Choroid plexus epithelial cell (primary cell): ENCODE results near the gene KRTAP9-6.

Source experiments
- DNase-seq: peaks from one replicate; pipeline ENCODE4 v3.0.0-alpha.2; 2010; ENCODE audit warnings: low read depth
- H3K4me3 ChIP-seq: 2 replicates; pipeline ENCODE4 v1.5.1; 2011; ENCODE audit warnings: low read depth, mild to moderate bottlenecking, control low read depth, low read length, moderate library complexity
- TF ChIP-seq, protein P1 (sequence below): conservative IDR thresholded peaks from 2 replicates; pipeline ENCODE4 v1.5.1; 2011; ENCODE audit warnings: low read depth, mild to moderate bottlenecking, control low read depth, inconsistent platforms, low read length, moderate library complexity

The KRTAP9-6 gene

GRCh38 chr17:41294016-41294415 is 28.8 kb downstream of the KRTAP9-6 start:
- TF ChIP-seq, protein P1, sequence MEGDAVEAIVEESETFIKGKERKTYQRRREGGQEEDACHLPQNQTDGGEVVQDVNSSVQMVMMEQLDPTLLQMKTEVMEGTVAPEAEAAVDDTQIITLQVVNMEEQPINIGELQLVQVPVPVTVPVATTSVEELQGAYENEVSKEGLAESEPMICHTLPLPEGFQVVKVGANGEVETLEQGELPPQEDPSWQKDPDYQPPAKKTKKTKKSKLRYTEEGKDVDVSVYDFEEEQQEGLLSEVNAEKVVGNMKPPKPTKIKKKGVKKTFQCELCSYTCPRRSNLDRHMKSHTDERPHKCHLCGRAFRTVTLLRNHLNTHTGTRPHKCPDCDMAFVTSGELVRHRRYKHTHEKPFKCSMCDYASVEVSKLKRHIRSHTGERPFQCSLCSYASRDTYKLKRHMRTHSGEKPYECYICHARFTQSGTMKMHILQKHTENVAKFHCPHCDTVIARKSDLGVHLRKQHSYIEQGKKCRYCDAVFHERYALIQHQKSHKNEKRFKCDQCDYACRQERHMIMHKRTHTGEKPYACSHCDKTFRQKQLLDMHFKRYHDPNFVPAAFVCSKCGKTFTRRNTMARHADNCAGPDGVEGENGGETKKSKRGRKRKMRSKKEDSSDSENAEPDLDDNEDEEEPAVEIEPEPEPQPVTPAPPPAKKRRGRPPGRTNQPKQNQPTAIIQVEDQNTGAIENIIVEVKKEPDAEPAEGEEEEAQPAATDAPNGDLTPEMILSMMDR: no peak

GRCh38 chr17:41296846-41297245 is 31.7 kb downstream of the KRTAP9-6 start:
- no peak for DNase-seq
- TF ChIP-seq, protein P1: no peak
- H3K4me3 ChIP-seq: no peak overlapping the region

More at GRCh38 chr17:41294016-41294415, 28.8 kb downstream of the KRTAP9-6 start:
- no peak for DNase-seq
- H3K4me3 ChIP-seq: no peak overlapping the region

- TF ChIP-seq, protein P1: no peak
- H3K4me3 ChIP-seq: no peak overlapping the region
- DNase-seq: no peak
Measured at GRCh38 chr17:41298458-41299135, 33.4 kb downstream of the KRTAP9-6 start.

- TF ChIP-seq, protein P1: no peak
- DNase-seq: no peak
- no peak overlapping the region for H3K4me3 ChIP-seq
Measured at GRCh38 chr17:41301204-41301790, 36.1 kb downstream of the KRTAP9-6 start.

DNA sequence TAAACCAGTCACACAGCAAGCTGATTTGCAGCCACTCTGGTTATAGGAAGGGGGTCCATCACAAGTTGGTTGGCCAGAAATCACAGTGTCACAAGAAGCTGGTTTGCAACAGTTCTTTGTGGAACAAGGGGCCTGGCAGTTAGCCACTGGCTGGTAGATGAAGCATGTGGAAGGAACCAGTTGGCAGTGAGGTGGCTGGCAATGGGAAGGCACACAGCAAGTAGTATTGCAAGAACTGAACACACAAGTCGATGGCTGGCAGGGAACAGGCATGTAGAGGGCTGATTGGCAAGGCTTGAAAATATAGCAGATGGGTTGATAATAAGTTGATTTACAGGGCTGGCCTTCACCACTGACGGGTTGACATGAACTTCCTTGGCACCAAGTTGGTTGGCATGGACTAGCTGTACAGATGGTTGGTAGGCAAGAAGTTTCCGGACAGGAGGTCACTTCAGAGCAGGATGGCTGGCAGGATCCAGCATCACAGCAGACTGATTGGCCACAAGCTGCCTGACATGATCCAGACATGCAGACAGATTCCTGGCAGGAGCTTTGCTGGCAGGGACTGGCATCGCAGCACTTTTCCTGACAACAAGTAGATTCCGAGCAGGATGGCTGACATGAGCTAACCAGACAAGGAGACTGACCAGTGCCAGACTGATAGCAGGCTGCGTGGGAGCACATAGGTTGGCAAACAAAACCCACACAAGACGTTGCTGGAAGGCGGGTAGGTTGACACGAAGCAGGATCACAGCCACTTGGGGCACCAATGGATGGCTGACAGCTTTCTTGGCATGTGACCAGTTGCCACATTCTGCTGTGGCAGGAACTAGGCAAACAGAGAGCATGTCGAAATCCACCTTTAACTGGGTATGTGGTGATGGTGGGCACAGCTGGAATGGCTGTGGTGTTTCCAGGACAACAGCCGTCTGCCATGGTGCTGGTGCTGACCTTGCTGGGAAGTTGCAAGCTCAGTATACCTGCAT is 37.0 kb downstream of the KRTAP9-6 start, which contains the start of gene KRTAP29-1:
TSS of gene KRTAP29-1 (minus strand) at position 936 of the 986 bp plus-strand sequence. CDS start at position 936, 0 bp downstream.
- no peak for DNase-seq
- no peak within 1 kb of the TSS for H3K4me3 ChIP-seq
- TF ChIP-seq, protein P1: no peak

DNA sequence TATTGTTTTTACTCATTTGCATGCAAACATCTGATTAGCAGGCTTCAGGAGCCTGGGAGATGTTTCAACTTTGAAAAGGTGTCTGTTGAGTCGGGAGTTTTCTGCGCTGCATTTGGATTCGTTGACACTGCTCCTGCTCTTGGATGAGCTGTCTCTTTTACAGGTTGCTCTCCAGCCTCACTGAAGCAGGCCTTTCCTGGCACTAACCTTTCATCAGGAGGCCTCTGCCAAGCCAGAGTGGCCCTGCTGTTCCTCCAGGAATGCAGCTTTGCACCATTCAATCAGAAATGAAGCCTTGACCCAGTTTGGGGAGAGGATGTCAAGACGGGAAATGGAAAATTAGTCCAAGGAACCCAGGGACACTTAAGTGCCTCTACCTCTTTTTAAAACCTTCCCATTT is 37.8 kb downstream of the KRTAP9-6 start:
- no peak overlapping the region for H3K4me3 ChIP-seq
- TF ChIP-seq, protein P1: no peak
- no peak for DNase-seq
